ENCODE results near the gene STN1.
A peak's percentile ranks its signal among the peaks of the same experiment; 100 is the strongest.

STN1 gene

DNA sequence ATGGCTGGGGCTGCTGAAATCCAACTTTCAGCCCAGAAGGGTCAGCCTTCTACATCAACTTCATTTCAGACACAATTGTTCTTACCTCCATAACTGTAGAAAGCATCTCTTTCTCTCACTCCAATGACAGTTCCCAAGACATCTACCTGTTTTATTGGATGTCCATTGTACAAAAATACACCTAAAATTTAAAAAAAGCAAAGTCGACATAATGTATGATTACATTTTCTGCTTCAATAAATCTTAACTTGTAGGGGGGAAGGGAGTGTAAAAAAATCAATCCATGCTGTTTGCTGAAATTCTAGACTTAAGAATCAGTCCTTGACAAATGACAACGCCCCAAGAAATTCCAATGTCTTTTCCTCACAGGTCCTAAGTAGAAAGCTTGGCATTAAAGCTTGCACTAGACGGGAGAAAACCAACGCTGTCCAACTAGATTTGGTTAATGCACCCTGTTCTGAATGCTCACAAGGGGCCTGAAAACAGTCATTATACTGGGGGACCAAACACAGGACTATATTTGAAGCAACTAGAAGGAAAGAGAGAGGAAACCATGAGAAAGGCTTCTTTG lies 7.5 kb downstream of the STN1 start:
- TF ChIP-seq TCF12 (IDR thresholded peaks at IDR 0.05; ENCODE audit: low read depth), result 0 out of 2 replicates have a peak, but pooled peaks have one; percentile 16
- no peak; the same call in 1 of the 2 replicates for TF ChIP-seq TEAD4 (IDR thresholded peaks at IDR 0.05)

DNA sequence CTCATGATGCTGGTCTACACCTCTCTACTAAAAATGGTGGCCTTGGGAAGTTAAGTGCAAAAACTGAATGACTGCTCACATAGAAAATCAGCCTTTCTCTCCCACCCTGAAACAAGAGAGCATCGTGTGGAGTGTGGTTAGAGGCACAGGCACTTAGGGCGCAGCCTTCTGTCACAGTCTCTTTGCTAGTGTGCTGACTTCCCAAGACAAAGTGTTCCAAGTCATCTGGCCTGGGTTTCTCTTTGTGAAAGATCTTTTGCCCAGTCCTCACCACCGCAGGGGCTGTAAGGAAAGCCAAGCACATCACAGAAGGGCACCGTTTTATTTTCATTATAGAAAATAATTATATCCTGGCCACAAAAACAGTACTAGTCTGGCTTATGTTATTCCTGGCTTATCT lies 12.5 kb downstream of the STN1 start:
- no peak for TF ChIP-seq ZBTB7A (IDR thresholded peaks at IDR 0.05; ENCODE audit: low read depth)

DNA sequence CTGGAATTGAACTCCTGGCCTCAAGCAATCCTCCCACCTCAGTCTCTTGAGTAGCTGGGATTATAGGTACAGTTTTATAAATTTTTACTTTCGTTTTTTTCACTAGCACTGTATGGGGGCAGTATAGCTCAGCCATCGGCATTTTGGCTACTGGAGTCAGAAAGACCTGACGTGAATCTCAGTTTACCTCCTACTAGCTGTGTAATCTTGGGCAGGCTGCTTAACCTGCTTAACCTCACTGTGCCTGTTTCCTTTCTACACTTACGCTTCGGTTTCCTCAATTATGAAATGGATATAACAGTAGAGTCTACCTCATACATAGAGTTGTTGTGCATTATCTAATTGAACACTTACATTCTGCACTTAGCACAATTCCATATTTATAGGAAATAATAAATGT lies 16.7 kb downstream of the STN1 start:
- no peak for TF ChIP-seq EGR1 (IDR thresholded peaks at IDR 0.05)
- no peak for TF ChIP-seq YY1 (IDR thresholded peaks at IDR 0.05; ENCODE audit: low read depth)
- TF ChIP-seq, protein P1, sequence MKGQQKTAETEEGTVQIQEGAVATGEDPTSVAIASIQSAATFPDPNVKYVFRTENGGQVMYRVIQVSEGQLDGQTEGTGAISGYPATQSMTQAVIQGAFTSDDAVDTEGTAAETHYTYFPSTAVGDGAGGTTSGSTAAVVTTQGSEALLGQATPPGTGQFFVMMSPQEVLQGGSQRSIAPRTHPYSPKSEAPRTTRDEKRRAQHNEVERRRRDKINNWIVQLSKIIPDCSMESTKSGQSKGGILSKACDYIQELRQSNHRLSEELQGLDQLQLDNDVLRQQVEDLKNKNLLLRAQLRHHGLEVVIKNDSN (IDR thresholded peaks at IDR 0.05), result no peak
- TF ChIP-seq NFIC (IDR thresholded peaks at IDR 0.05), result no peak
- TF ChIP-seq, protein P2, sequence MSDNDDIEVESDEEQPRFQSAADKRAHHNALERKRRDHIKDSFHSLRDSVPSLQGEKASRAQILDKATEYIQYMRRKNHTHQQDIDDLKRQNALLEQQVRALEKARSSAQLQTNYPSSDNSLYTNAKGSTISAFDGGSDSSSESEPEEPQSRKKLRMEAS (IDR thresholded peaks at IDR 0.05), result no peak
- no peak for TF ChIP-seq FOXM1 (IDR thresholded peaks at IDR 0.05; ENCODE audit: borderline replicate concordance, low read depth)
- TF ChIP-seq RAD21 (IDR thresholded peaks at IDR 0.05; ENCODE audit: low read depth), result no peak
- no peak for TF ChIP-seq CREB1 (IDR thresholded peaks at IDR 0.05; ENCODE audit: low read depth)
- TF ChIP-seq TCF12 (IDR thresholded peaks at IDR 0.05; ENCODE audit: low read depth), result no peak
- no peak for TF ChIP-seq CEBPB (IDR thresholded peaks at IDR 0.05)
- no peak for TF ChIP-seq EP300 (IDR thresholded peaks at IDR 0.05; ENCODE audit: borderline replicate concordance)
- TF ChIP-seq, protein P3, sequence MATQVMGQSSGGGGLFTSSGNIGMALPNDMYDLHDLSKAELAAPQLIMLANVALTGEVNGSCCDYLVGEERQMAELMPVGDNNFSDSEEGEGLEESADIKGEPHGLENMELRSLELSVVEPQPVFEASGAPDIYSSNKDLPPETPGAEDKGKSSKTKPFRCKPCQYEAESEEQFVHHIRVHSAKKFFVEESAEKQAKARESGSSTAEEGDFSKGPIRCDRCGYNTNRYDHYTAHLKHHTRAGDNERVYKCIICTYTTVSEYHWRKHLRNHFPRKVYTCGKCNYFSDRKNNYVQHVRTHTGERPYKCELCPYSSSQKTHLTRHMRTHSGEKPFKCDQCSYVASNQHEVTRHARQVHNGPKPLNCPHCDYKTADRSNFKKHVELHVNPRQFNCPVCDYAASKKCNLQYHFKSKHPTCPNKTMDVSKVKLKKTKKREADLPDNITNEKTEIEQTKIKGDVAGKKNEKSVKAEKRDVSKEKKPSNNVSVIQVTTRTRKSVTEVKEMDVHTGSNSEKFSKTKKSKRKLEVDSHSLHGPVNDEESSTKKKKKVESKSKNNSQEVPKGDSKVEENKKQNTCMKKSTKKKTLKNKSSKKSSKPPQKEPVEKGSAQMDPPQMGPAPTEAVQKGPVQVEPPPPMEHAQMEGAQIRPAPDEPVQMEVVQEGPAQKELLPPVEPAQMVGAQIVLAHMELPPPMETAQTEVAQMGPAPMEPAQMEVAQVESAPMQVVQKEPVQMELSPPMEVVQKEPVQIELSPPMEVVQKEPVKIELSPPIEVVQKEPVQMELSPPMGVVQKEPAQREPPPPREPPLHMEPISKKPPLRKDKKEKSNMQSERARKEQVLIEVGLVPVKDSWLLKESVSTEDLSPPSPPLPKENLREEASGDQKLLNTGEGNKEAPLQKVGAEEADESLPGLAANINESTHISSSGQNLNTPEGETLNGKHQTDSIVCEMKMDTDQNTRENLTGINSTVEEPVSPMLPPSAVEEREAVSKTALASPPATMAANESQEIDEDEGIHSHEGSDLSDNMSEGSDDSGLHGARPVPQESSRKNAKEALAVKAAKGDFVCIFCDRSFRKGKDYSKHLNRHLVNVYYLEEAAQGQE (IDR thresholded peaks at IDR 0.05; ENCODE audit: low read depth), result no peak
- TF ChIP-seq TEAD4 (IDR thresholded peaks at IDR 0.05), result no peak
- TF ChIP-seq ZBTB7A (IDR thresholded peaks at IDR 0.05; ENCODE audit: low read depth), result no peak
- no peak for TF ChIP-seq TAF1 (IDR thresholded peaks at IDR 0.05; ENCODE audit: low read depth)

DNA sequence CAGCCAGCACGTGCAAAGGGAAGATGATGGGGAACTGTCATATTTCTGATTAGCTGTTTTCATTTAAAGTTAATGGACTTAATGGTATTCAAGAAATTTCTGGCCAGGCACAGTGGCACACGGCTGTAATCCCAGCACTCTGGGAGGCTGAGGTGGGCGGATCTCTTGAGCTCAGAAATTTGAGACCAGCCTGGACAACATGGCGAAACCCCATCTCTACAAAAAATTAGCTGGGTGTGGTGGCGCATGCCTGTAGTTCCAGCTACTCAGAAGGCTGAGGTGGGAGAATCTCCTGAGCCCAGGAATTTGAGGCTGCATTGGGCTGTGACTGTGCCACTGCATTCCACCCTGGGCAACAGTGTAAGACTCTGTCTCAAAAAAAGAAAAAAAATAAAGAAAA lies 18.7 kb downstream of the STN1 start:
- TF ChIP-seq CREB1 (IDR thresholded peaks at IDR 0.05; ENCODE audit: low read depth) (no peak), EGR1 (IDR thresholded peaks at IDR 0.05) (no peak), TEAD4 (IDR thresholded peaks at IDR 0.05) (peak; percentile 45; the same call in 1 of the 2 replicates), FOXM1 (IDR thresholded peaks at IDR 0.05; ENCODE audit: borderline replicate concordance, low read depth) (no peak), CEBPB (IDR thresholded peaks at IDR 0.05) (no peak)

DNA sequence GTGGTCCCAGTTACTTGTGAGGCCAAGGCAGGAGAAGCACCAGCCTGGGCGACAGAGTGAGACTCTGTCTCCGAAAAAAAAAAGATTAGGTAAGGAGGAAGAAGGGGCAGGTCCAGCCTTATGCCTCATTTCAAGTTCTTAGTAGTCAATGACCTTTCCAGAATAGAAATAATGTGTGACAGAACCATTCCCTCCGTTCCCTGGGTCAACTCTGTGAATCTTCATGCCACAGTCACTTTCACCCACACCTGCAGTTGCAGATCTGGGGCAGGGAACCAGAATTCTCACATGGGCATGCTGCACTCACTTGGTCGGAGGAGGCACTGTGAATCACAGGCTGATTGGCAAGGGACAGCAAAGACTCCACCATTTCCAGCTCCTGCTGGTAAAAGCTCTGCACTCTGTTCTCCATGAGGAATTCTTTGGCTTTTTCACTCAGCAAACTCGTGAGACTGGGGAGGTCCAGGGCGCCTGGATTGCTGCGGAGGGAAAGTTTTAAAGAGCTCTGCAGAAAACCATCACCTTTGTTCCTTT lies 20.7 kb downstream of the STN1 start:
- TF ChIP-seq, protein P1 (IDR thresholded peaks at IDR 0.05), result no peak
- TF ChIP-seq ZBTB7A (IDR thresholded peaks at IDR 0.05; ENCODE audit: low read depth), result no peak
- no peak for TF ChIP-seq EP300 (IDR thresholded peaks at IDR 0.05; ENCODE audit: borderline replicate concordance)
- no peak for TF ChIP-seq TCF12 (IDR thresholded peaks at IDR 0.05; ENCODE audit: low read depth)
- no peak for TF ChIP-seq TAF1 (IDR thresholded peaks at IDR 0.05; ENCODE audit: low read depth)
- TF ChIP-seq EGR1 (IDR thresholded peaks at IDR 0.05), result no peak
- no peak for TF ChIP-seq CREB1 (IDR thresholded peaks at IDR 0.05; ENCODE audit: low read depth)
- TF ChIP-seq CEBPB (IDR thresholded peaks at IDR 0.05), result no peak
- TF ChIP-seq RAD21 (IDR thresholded peaks at IDR 0.05; ENCODE audit: low read depth), result no peak
- TF ChIP-seq, protein P2 (IDR thresholded peaks at IDR 0.05), result no peak
- TF ChIP-seq YY1 (IDR thresholded peaks at IDR 0.05; ENCODE audit: low read depth), result no peak
- TF ChIP-seq FOXM1 (IDR thresholded peaks at IDR 0.05; ENCODE audit: borderline replicate concordance, low read depth), result no peak
- TF ChIP-seq TEAD4 (IDR thresholded peaks at IDR 0.05), result no peak
- TF ChIP-seq, protein P3 (IDR thresholded peaks at IDR 0.05; ENCODE audit: low read depth), result no peak
- no peak for TF ChIP-seq NFIC (IDR thresholded peaks at IDR 0.05)

DNA sequence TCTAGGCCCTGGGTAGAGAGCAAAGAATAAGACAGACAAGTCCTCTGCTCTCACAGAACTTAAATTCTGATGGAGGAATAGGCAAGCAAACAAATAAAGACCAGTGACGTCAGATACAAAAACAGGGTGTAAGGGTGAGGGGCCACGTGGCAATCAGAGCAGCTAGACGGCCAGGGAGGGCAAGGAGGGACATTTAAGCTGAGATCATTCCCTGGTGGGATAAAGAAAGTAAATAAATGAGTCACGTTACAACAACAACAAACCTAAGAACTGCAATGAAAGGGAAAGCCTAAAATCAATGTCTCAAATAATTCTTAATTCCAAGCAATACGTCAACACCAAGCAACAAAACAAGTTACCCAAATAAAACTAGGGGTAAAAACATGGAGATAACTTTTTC lies 21.8 kb downstream of the STN1 start:
- no peak for TF ChIP-seq ZBTB7A (IDR thresholded peaks at IDR 0.05; ENCODE audit: low read depth)
- TF ChIP-seq CEBPB (IDR thresholded peaks at IDR 0.05), result no peak
- no peak for TF ChIP-seq EP300 (IDR thresholded peaks at IDR 0.05; ENCODE audit: borderline replicate concordance)
- no peak for TF ChIP-seq EGR1 (IDR thresholded peaks at IDR 0.05)
- no peak for TF ChIP-seq TAF1 (IDR thresholded peaks at IDR 0.05; ENCODE audit: low read depth)
- no peak for TF ChIP-seq NFIC (IDR thresholded peaks at IDR 0.05)
- no peak for TF ChIP-seq TCF12 (IDR thresholded peaks at IDR 0.05; ENCODE audit: low read depth)
- TF ChIP-seq FOXM1 (IDR thresholded peaks at IDR 0.05; ENCODE audit: borderline replicate concordance, low read depth), result no peak
- TF ChIP-seq RAD21 (IDR thresholded peaks at IDR 0.05; ENCODE audit: low read depth), result no peak
- TF ChIP-seq, protein P2 (IDR thresholded peaks at IDR 0.05), result no peak
- TF ChIP-seq TEAD4 (IDR thresholded peaks at IDR 0.05), result no peak
- no peak for TF ChIP-seq YY1 (IDR thresholded peaks at IDR 0.05; ENCODE audit: low read depth)
- TF ChIP-seq CREB1 (IDR thresholded peaks at IDR 0.05; ENCODE audit: low read depth), result no peak
- TF ChIP-seq, protein P3 (IDR thresholded peaks at IDR 0.05; ENCODE audit: low read depth), result no peak
- TF ChIP-seq, protein P1 (IDR thresholded peaks at IDR 0.05), result no peak
